Measurements from ENCODE around the gene ZBTB8A. TPM values are rescaled to one million over a fixed set of nuclear protein-coding genes. Genes with fewer than 3 reads are reported as not detected.

Gene ZBTB8A
- total and polyA plus RNA-seq, 2 of the 8 experiments (the other 6 are each of a cell fraction or from before 2014, with no cell fraction given): 2.9 to 10.4 TPM

DNA sequence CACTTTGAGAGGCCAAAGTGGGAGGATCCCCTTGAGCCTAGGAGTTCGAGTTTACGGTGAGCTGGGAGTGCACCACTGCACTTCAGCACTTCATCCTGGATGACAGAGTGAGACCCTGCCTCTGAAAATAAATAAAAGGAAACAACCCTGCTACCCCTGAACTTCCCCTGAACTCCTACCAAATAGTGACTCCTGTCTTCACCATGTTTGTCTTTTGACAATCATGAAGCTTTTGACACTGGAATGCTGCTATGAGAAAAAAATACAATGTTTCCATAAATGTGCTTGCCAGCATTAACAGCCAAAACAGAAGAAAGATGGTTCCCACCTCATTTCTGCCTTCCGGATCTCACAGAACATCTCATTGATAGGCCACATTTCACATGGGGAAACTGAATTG, 10.4 kb downstream of the ZBTB8A start (continued):
- TF ChIP-seq CTCF (IDR thresholded peaks at IDR 0.05; ENCODE audit: control extremely low read depth in 1 of 3, insufficient read depth in 1 of 3, low read depth in 1 of 3, low read length in 3 of 3) (no peak), RAD21 (IDR thresholded peaks at IDR 0.05 in 1 of 2, conservative IDR thresholded peaks at IDR 0.05 in 1 of 2; ENCODE audit: low read depth in 2 of 2, low read length in 2 of 2) (no peak), RNF2 (IDR thresholded peaks at IDR 0.05; ENCODE audit: borderline replicate concordance, low read depth, low read length, missing control alignments, poor library complexity, severe bottlenecking) (no peak), EZH2 (IDR thresholded peaks at IDR 0.05; ENCODE audit: low read depth, low read length, severe bottlenecking) (no peak), SIRT6 (IDR thresholded peaks at IDR 0.05; ENCODE audit: low read length) (no peak)
- TF ChIP-seq, protein P1, sequence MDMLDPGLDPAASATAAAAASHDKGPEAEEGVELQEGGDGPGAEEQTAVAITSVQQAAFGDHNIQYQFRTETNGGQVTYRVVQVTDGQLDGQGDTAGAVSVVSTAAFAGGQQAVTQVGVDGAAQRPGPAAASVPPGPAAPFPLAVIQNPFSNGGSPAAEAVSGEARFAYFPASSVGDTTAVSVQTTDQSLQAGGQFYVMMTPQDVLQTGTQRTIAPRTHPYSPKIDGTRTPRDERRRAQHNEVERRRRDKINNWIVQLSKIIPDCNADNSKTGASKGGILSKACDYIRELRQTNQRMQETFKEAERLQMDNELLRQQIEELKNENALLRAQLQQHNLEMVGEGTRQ (IDR thresholded peaks at IDR 0.05; ENCODE audit: low read length): no peak
